ENCODE results near the gene OR8D2.

DNA sequence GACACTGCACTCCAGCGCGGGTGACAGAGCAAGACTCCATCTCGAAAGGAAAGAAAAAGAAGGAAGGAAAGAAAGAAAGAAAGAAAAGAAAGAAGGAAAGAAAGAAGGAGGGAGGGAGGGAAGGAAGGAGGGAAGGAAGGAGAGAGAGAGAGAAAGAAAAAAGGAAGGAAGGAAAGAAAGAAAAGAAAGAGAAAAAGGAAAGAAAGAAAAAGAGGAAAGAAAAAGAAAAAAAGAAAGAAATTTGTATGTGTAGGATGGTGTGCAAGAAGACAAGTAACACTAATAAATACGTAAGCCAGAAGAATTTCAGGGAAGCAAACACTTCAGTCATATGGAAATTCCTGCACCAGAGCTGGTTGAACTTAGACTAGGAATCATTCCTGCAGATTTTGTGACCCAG, 6.9 kb downstream of the OR8D2 start:
- no peak for TF ChIP-seq POLR2A (IDR thresholded peaks at IDR 0.05)
- TF ChIP-seq, protein P1, sequence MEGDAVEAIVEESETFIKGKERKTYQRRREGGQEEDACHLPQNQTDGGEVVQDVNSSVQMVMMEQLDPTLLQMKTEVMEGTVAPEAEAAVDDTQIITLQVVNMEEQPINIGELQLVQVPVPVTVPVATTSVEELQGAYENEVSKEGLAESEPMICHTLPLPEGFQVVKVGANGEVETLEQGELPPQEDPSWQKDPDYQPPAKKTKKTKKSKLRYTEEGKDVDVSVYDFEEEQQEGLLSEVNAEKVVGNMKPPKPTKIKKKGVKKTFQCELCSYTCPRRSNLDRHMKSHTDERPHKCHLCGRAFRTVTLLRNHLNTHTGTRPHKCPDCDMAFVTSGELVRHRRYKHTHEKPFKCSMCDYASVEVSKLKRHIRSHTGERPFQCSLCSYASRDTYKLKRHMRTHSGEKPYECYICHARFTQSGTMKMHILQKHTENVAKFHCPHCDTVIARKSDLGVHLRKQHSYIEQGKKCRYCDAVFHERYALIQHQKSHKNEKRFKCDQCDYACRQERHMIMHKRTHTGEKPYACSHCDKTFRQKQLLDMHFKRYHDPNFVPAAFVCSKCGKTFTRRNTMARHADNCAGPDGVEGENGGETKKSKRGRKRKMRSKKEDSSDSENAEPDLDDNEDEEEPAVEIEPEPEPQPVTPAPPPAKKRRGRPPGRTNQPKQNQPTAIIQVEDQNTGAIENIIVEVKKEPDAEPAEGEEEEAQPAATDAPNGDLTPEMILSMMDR (IDR thresholded peaks at IDR 0.05): no peak

All from lower leg skin (tissue), 3 donors.